HK-2 (cell line): ENCODE results near the gene FRYL.

Source experiments
- DNase-seq: peaks from one replicate; pipeline ENCODE4 v3.0.0-alpha.2; 2018; ENCODE audit not compliant: unreplicated experiment

Gene FRYL

DNA sequence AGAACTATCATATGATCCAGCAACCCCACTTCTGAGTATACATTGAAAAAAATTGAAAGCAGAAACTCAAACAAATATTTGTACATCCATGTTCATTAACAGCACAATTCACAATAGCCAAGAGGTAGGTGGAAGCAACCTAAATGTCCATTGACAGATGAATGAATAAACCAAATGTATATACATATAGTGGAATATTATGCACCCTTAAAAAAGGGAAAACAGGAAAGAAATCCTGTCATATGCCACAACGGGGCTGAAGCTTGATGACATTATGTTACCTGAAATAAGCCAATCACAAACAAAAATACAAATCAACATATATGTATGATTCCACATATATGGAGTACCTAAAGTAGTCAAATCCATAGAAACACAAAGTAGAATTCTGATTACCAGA is 222.1 kb downstream of the FRYL start:
- no peak for DNase-seq

- no peak for DNase-seq
These were observed 222.6 kb downstream of the FRYL start for GRCh38 chr4:48557478-48557877.

GRCh38 chr4:48556268-48556667 is 223.8 kb downstream of the FRYL start:
- no peak for DNase-seq

DNA sequence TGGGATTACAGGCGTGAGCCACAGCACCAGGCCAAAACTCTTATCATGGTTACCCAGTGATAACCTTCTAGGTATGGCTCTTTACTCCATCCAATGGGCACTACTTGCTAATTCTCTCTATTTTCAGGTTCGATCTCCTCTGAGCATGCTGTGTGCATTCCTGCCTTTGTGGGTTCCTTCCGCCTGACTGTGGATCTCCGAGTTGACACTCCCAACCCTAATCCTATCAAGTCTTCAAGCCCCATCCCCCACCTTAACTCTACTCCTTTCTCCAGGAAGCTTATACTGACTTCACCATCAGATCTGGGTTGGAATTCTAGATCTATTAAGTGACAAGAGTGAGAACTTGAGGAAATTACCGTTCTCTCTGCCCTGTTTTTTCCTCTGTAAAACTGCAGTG is 225.5 kb downstream of the FRYL start:
- DNase-seq = no peak

DNA sequence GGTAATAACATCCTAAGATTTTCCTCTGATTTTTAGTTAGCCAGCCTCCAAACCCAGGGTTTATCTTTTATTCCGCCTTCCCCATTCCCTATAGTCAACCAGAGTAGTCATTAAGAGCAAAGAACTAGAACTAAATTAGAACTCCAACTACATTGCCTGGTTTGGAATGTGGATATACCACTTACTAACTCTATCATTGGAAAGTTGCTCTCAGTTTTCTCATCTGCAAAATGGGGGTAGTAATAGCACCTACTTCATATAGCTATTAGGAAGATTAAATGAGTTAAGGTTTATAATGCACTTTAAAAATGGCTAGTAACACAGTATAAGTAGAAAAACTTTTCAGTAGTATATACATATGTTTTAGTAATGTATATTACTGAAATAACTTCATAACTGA is 226.4 kb downstream of the FRYL start:
- no peak for DNase-seq

GRCh38 chr4:48546336-48546735 is 233.7 kb downstream of the FRYL start:
- no peak for DNase-seq

DNA sequence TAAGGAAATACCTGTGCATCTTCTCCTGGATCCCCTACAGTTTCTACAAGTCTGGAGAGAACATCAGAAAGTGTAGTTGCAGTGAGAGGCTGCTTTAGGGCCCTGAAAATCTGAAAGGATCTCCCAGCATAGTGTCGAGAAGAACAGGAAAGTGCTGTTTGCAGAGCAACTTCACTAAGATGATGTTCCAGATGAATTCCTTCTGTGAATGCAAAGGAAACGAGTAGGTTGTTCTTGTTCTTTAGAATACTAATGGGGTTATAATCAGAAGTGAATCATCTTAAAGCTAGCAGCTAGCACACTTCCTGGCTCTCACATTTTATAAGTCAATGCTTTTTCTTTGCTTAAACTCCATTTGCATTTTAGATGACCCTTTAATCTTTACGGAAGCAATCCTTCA is 236.3 kb downstream of the FRYL start:
- no peak for DNase-seq

DNA sequence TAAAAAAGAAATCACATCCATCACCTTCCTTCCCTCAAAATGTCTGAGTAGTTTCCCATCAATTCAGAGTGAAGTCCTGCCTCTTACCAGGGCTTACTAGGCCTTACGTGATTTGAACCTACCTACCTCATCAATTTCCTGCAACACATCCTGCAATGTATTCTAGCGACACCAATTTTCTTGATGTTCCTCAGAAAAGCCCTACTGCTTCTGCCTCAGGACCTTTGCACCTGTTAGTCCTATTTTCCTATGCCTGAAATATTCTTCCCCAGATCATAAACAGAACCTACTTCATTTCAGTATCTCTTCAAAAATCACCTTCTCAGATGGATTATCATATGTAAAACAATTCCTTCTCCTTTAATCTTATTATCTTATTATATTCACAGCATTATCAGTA is 237.2 kb downstream of the FRYL start:
- no peak for DNase-seq

GRCh38 chr4:48539597-48539996 is 240.5 kb downstream of the FRYL start:
- no peak for DNase-seq

GRCh38 chr4:48538358-48538757 is 241.7 kb downstream of the FRYL start:
- no peak for DNase-seq

DNA sequence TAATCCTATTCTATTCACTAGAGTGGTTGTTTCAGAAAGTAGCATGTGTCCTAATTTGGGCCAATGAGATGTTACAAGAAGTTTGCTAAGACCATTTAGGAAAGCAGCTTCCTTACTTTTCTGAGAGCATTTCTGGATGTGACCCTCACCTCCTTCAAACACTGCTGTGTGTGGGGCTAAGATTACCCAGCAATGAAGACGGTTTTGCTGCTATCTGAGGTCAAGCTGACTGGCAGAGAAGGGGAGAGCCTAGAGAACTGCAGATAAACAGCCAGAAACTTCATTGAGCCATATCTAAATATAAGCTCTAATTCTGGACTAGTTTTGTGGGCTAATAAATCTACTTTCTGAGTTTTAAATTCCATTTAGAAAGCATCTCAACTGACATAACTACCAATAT is 253.7 kb downstream of the FRYL start:
- DNase-seq = no peak

GRCh38 chr4:48518143-48518542 is 261.9 kb downstream of the FRYL start:
- no peak for DNase-seq

DNA sequence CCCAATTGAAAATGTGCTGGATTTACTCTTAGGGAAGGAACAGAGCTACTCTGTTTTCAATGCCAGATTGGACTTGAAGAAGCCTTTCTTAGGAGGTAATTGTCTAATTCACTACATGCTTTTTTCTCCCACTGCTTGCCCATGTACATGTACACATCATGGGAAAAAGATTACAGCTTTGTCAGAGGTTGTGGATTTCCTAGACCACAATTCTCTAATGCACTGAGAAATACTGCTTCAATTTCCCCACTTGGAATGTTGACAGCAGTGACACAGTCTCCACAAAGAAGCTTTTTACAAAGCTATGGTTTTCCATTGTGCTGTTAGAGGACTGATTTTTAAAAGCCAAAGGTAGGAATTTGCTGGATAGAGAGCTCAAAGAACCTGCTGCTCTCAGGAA is 270.5 kb downstream of the FRYL start:
- no peak for DNase-seq

DNA sequence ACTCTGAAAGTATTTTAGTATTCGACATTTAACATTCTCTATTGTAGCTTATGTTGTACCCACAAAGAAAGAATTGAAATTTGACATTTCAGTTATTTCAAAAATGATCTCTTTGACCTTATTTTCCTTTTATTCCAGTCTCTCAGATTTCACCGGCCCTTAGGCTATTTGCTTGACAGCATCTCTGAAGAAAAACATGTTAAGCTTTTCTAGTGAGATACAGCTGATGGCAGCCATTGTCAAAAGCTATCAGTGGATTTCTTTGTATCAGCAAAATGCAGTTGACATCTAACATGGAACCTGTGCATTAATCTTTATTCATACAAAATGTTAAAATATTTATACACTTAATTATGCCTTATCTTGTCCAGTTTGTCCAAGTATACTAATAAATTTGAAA is 273.4 kb downstream of the FRYL start:
- no peak for DNase-seq

DNA sequence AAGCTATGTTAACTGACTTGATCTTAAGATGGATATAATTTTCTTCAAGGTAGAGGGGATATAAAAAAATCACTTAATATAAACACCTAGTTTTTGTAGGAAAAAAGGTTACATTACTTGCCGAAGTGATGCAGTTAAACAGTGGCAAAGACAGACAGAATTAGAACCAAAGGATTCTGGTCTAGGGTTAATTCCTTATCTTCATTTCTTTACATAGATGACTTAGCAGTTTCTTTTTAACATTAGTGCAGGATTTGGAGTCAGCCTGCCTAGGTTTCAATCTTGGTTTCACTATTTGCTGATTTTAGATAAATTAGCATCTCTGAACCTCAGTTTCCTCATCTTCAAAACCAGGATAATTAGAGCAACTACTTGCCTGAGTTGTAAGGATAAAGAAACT is 275.7 kb downstream of the FRYL start:
- no peak for DNase-seq

GRCh38 chr4:48504026-48504330 is 276.1 kb downstream of the FRYL start:
- DNase-seq = no peak

DNA sequence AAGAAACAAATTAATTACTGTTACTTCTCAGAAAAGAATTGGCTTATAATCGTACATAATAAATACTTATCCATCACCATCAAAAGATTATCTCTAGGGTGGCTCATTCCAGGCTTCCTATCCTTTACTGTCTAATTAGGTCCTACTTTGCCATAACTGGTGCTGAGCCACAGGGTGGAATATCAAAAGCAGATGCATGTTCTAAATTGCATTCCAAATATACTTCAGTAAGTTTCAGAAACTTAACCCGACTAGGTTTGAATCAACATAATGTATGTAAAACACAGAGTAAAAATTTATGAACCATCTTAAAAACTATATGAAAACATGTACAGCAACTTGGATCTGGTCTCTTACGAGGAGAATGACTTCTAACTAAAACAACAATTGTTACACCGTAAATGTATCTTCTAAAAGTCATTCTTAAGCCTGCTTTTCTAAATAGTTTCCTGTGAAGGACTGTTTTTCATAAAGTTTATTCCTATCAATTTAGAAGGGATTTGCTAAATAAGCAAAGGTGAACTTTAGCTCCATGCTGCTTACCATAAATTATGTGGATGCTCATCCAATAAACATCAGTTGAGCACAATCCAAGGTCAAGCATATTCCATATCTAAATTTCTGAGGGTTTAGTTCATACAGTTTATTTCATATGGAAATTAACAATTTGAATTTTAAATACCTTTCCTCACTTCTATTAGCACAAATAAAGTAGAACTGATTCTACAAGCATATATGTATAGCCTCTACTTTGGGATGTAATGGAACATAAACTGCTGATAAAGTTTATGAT is 276.6 kb downstream of the FRYL start:
- DNase-seq = no peak

GRCh38 chr4:48499551-48500066 is 280.5 kb downstream of the FRYL start:
- no peak for DNase-seq

- DNase-seq = no peak
These were observed 281.2 kb downstream of the FRYL start for GRCh38 chr4:48498895-48499294.

DNA sequence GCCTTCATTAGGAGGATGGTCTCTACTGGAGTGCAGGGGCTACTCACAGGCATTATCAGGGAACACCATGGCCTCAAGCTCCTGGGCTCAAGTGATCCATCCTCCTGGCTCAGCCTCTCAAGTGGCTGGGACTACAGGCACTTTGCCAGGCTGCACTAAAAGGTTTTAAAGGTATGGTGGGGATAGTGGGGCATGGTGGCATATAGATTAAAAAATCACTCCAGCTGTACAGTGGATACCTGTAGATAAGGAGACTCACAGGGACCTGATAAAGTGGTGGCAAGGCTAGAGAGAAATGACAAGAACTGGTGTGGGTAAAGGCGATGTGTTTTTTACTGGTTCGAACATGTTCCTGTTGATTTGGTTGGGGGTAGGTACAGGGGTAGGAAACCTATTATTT is 284.1 kb downstream of the FRYL start:
- DNase-seq = no peak

- no peak for DNase-seq
These were observed 286.5 kb downstream of the FRYL start for GRCh38 chr4:48493452-48494100.

DNA sequence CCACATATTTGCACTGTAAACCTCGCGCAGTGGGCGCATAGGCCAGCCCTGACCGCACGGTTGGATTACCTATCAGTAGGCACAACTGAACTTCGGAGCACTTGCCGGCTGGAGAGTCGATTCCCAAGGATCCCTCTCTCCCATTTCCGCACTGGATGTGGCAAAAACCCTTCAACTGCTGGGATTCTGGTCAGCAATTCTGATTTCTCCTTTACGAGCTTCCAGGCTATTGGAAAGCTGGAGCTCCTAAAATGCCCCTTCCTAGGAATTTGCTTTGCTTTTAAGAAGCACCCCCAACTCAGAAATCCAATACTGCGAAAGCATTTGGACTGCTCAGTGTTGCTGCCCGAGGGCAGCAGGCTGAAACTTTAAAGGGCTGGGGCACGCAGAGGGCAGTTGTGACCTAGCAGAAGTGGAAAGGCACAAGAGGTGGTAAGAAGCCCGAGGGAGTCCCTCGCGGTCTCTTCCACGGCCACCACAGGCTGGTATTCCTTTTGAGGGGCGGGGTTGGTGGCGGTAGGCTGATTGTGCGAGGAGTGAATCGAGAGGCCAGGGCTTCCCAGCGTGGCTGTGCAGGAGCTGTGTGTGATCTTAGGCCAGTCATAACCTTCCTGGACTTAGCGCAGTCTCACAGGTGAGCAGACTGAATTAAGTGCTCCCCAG is 288.4 kb downstream of the FRYL start:
- no peak for DNase-seq
